Natural killer cell (primary cell): ENCODE measurements around the gene RERE. TPM values are rescaled to one million over a fixed set of nuclear protein-coding genes. Genes with fewer than 3 reads are reported as not detected.
"Not testable (repeated sequence)": the region's sequence is repeated elsewhere in the genome, so short reads cannot be mapped to it uniquely, and the experiment has no call there.

Experiments used
- ATAC-seq, 3 donors: fragments of 150-1000 bp in 2 of 3; fragments of 200-7000 bp in 1 of 3; cut with Tn5 transposase; 1 replicate in 1 of 3; 2 replicates in 2 of 3; pipeline ENCODE4 v1.10.0; 2021; ENCODE audit warnings: mild to moderate bottlenecking in 2 of 3, moderate library complexity in 2 of 3
- DNase-seq, 2 donors: peaks; one replicate each; pipeline versions ENCODE4 v3.0.0 to v3.0.0-alpha.2; 2013 to 2021; ENCODE audit warnings: mixed read lengths in 1 of 2
- H3K27ac ChIP-seq: one replicate; pipeline ENCODE4 v1.5.1; 2013; ENCODE audit warnings: mild to moderate bottlenecking, low read length
- H3K27me3 ChIP-seq: one replicate; pipeline ENCODE4 v1.6.1; 2013; ENCODE audit warnings: low read length; ENCODE audit not compliant: control insufficient read depth, insufficient read depth
- H3K36me3 ChIP-seq: one replicate; pipeline ENCODE4 v1.6.1; 2013; ENCODE audit warnings: low read length; ENCODE audit not compliant: control insufficient read depth, insufficient read depth
- H3K4me1 ChIP-seq: one replicate; pipeline ENCODE4 v1.6.1; 2013; ENCODE audit warnings: low read length; ENCODE audit not compliant: control insufficient read depth, insufficient read depth
- H3K4me3 ChIP-seq: one replicate; pipeline ENCODE4 v1.5.1; 2013; ENCODE audit warnings: low read length
- H3K9me3 ChIP-seq: one replicate; pipeline ENCODE4 v1.6.1; 2013; ENCODE audit warnings: low read length; ENCODE audit not compliant: control insufficient read depth, insufficient read depth
- H3K27ac Mint-ChIP-seq, 2 donors: one replicate each; pipeline ENCODE4 v1.8.0; 2022; ENCODE audit warnings: mild to moderate bottlenecking in 2 of 2, mixed read lengths in 2 of 2, moderate library complexity in 1 of 2
- H3K27me3 Mint-ChIP-seq, 2 donors: one replicate each; pipeline ENCODE4 v1.8.0; 2022; ENCODE audit warnings: low read depth in 2 of 2, mixed read lengths in 2 of 2
- H3K36me3 Mint-ChIP-seq: one replicate; pipeline ENCODE4 v1.8.0; 2022; ENCODE audit warnings: mixed read lengths
- H3K4me1 Mint-ChIP-seq, 2 donors: one replicate each; pipeline ENCODE4 v1.8.0; 2022; ENCODE audit warnings: mixed read lengths in 2 of 2
- H3K4me3 Mint-ChIP-seq: one replicate; pipeline ENCODE4 v1.8.0; 2022; ENCODE audit warnings: mild to moderate bottlenecking, moderate library complexity, mixed read lengths
- H3K9me3 Mint-ChIP-seq, 2 donors: one replicate each; pipeline ENCODE4 v1.8.0; 2022; ENCODE audit warnings: mixed read lengths in 2 of 2
- CTCF ChIP-seq: fragments of 200-600 bp; IDR thresholded peaks from one replicate; pipeline ENCODE4 v1.8.0; 2022; ENCODE audit warnings: antibody characterized with exemption
- WGBS: methylation state at CpG from one replicate; pipeline ENCODE4 v1.1.7; 2013; ENCODE audit warnings: missing lambda C conversion rate; ENCODE audit not compliant: insufficient coverage; 5-methylcytosine and 5-hydroxymethylcytosine counted together
- intact Hi-C: fragments of 100-400 bp; cut with micrococcal nuclease; formaldehyde crosslinking; loops from one replicate; pipeline ENCODE4 v1.14.2; 2022
- total RNA-seq, 4 donors: library from RNA; stranded (reverse); fragments of 120-200 nt in 1 of 4; gene quantifications; one replicate each; pipeline versions ENCODE4 v1.2.3 to v1.2.4, GENCODE V29; 2013 to 2022

The RERE gene
- total RNA-seq, 3 donors from 2014 or later (not counting 1 experiment from before 2014, with no cell fraction given): 67.7 to 76.0 (median 73.0) TPM

- Mint-ChIP-seq H3K9me3 (no peaks in the 10 kb centered on the region), H3K27ac (peak overlapping the region in 1 of 2 donors; percentile 9), H3K4me3 (no peak overlapping the region), H3K4me1 (peaks cover 0 to 14% of the 10 kb centered on the region in 2 donors), H3K27me3 (no peaks in the 10 kb centered on the region), H3K36me3 (peaks cover 7% of the 10 kb centered on the region)
- intact Hi-C loops: no loop called here
- no peak for DNase-seq
- Histone ChIP-seq H3K9me3 (no peaks in the 10 kb centered on the region), H3K27me3 (no peaks in the 10 kb centered on the region), H3K4me1 (no peaks in the 10 kb centered on the region), H3K36me3 (no peaks in the 10 kb centered on the region), H3K4me3 (no peak overlapping the region), H3K27ac (no peak overlapping the region)
- WGBS: 91% methylated on average over 1 of the region's 1 CpG
- no peak for ATAC-seq
- no peak for TF ChIP-seq CTCF
Measured at GRCh38 chr1:8506456-8506855, 311.0 kb downstream of the RERE start.

- TF ChIP-seq CTCF: no peak
- H3K4me1 ChIP-seq: no peaks in the 10 kb centered on the region
- Mint-ChIP-seq H3K27ac (no peak overlapping the region), H3K4me1 (no peaks in the 10 kb centered on the region), H3K36me3 (peaks cover 7% of the 10 kb centered on the region), H3K9me3 (no peaks in the 10 kb centered on the region), H3K27me3 (no peaks in the 10 kb centered on the region), H3K4me3 (no peak overlapping the region)
- H3K36me3 ChIP-seq: no peaks in the 10 kb centered on the region
- WGBS: 100% methylated on average over 1 of the region's 2 CpGs
- DNase-seq (no peak), ATAC-seq (no peak)
- H3K27me3 ChIP-seq: no peaks in the 10 kb centered on the region
- no peak overlapping the region for H3K4me3 ChIP-seq
- H3K9me3 ChIP-seq: no peaks in the 10 kb centered on the region
- H3K27ac ChIP-seq: no peak overlapping the region
- intact Hi-C loops: no loop called here
Measured at GRCh38 chr1:8503842-8504241, 313.6 kb downstream of the RERE start.

- H3K4me3 Mint-ChIP-seq, H3K36me3 Mint-ChIP-seq, H3K9me3 Mint-ChIP-seq, H3K27ac Mint-ChIP-seq, H3K4me1 Mint-ChIP-seq, H3K36me3 ChIP-seq, DNase-seq, H3K27me3 ChIP-seq, H3K27me3 Mint-ChIP-seq, H3K4me1 ChIP-seq, H3K9me3 ChIP-seq, ATAC-seq, H3K27ac ChIP-seq, H3K4me3 ChIP-seq, intact Hi-C loops: not testable (repeated sequence)
- WGBS: 100% methylated on average over 1 of the region's 4 CpGs
Measured at GRCh38 chr1:8502949-8503348, 314.5 kb downstream of the RERE start.

GRCh38 chr1:8497210-8497819, 320.1 kb downstream of the RERE start:
- Mint-ChIP-seq H3K36me3 (peaks cover 6% of the 10 kb centered on the region), H3K4me3 (no peak overlapping the region), H3K27ac (peak overlapping the region; percentile 90 to 91), H3K27me3 (no peaks in the 10 kb centered on the region), H3K9me3 (no peaks in the 10 kb centered on the region), H3K4me1 (peaks cover 20 to 22% of the 10 kb centered on the region in 2 donors)
- DNase-seq (no peak), ATAC-seq (no peak)
- Histone ChIP-seq H3K27me3 (no peaks in the 10 kb centered on the region), H3K4me1 (peaks cover 12% of the 10 kb centered on the region), H3K4me3 (no peak overlapping the region), H3K27ac (peak overlapping the region; percentile 84), H3K36me3 (peaks cover 8% of the 10 kb centered on the region), H3K9me3 (no peaks in the 10 kb centered on the region)
- no peak for TF ChIP-seq CTCF
- intact Hi-C loops: loop anchor here (1.0 to 10.0 kb wide), 4 partner anchors 73 to 203 kb away; no protein-coding TSS in a partner anchor
- WGBS: 82% methylated on average over 3 of the region's 3 CpGs
